Stimulated activated CD8-positive, alpha-beta memory T cell treated with anti-CD3 and anti-CD28 coated beads, Interleukin-2, amount 100 ng/mL, for 1 hour (primary cell): Measurements from ENCODE around the gene BMAL1.

Experiments
- DNase-seq, 2 donors: peaks; one replicate each; pipeline ENCODE4 v3.0.0-alpha.2; 2020; ENCODE audit warnings: low read depth in 2 of 2

The BMAL1 gene

DNA sequence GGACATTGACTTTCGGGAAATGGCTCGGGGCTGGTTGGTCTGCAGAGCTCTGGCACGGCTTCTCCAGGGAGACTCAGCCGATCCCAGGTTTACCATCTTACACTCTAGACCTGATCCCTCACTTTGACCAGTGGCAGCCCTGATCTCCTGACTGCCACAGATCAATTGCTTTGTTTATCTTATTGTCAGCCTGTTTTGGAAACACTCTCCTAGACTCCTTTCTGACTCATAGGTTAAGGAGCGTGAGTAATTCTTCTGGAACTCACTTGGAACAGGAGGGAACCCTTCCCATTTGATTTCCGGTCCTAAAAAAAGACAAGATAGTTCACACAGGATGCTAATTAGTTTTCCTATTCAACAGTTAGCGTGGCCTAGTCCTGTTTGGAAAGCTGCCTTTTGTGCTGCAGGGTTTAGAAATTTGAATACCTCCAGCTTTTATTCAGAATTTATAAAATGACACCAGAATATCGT is 16.0 kb upstream of the BMAL1 start:
- no peak for DNase-seq

DNA sequence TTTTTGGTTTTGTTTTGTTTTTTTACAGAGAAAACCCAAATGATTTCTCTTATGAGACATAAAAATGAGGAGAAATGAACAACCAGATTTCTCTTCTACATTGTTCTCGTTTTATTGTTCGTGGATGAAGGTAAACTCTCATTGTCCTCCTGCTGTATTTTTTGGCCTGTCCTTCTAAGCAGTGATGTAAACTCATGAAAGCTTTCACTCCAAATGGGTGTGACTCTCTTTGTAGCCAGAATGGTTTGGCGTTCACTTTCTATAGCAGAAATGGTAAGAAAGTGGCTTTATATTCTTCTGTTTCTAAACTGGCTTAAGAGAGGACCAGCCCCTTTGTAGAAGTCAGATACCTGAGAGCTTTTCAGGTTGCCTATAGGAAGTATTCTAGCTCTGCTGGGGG is 15.5 kb upstream of the BMAL1 start:
- DNase-seq, result no peak

GRCh38 chr11:13268791-13269190 is 8.8 kb upstream of the BMAL1 start:
- no peak for DNase-seq

DNA sequence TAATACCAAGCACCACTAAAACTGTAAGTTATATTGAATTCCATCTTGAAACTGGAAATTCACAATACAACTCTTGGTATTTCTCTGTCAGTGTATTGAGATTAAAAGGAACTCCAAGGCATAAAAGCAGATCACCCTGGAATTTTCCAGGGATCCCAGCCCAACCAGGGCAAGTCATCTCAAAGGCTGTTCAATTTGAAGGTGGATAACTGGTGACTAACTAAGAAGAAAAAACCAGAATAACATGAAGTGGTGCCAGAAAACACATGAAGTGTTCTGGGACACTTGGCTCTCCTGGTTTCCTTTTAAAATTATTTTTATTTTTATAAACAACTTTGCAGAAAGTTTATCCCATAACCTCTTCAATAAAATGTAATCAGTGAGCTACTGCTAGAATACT is 7.8 kb upstream of the BMAL1 start:
- DNase-seq, result no peak

DNA sequence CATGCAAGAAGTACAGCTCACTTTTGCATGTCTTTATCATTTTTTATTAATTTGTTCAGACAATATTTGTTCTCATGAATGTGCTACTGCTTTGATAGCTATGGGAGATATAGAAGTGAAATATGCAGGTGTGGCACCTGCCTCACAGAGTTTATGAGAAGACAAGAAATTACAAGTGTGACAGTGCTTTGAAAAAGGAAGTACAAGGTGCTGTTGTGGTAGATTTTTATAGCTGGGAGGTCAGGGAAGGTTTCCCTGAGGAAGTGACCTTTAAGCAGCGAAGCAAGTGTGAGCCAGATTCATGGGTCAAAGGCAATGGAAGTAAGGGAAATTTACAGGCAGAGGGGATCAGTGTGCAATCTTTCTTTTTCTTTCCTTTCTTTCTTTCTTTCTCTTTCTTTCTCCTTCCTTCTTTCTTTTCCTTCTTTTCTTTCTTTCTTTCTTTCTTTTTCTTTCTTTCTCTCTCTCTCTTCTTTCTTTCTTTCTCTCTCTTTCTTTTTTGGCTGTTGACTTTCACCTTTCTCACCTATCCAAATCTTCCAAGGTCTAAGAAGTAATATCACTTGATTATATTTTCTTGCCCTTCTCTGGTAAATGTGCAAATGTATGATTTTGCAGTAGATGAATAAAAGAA is 6.4 kb upstream of the BMAL1 start:
- DNase-seq, result no peak

- no peak for DNase-seq
Measured at GRCh38 chr11:13276454-13276831, 1.1 kb upstream of the BMAL1 start.

DNA sequence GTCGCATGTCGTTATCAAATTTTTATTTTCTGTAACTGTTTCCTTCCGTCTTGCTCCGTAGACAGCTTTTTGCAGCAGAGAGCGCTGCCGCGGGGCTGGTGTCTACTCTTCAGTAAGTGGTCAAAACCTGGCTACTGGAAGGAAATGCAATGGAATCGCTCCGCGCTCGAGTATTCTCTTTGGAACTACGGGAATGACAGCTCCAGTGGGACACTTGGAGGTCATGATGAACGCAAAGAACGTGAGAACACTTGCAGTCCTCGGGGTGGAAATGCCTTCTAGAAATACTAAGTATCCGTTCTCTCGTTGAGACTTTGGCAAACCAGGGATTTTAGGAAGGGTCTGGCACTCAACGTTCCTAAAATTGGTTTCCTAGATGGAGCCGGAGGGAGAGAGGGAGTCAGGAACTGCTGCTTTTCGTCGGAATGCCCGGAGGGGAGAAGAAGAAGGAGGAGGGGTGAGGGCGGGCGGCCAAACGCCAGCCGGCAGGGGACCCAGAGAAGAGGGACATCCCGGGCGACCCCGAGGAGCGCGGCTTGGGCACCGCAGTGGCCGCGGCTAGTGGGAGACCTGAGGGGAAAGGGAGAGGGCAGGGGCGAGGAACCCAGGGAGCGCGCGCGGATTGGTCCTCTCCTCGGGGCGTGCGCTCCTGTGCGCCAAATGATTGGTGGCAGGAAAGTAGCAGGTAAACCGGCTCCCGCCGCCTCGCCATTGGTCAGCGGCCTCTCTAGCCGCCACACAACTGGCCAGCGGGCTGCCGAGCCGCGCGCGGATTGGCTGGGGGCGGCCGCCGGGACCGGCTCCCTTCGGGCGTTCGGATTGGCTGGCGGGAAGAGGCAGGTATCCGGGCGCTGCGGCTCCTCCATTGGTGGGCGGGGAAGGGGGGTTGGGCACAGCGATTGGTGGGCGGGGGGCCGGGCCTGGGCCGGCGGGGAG is 490 bp upstream of the BMAL1 start:
- DNase-seq, result peak; percentile 95 to 97

GRCh38 chr11:13278609-13279486 is 1.3 kb downstream of the BMAL1 start:
- no peak for DNase-seq

DNA sequence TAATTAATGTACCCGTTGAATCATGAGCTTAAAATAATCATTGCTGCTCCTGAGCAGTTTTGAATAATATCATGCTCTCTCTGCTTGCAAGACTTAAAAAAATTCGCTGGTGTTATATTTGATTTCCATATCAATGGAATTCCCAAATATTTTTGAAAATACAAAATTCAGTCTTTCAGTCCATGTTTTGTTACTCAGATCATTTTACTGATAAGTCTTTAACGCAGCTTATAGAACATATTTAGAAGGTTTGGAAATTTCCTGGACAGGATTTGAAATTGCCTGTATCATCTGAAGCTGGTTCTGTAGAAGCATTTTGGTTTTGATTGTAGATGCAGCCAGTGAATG is 1.9 kb downstream of the BMAL1 start:
- no peak for DNase-seq

DNA sequence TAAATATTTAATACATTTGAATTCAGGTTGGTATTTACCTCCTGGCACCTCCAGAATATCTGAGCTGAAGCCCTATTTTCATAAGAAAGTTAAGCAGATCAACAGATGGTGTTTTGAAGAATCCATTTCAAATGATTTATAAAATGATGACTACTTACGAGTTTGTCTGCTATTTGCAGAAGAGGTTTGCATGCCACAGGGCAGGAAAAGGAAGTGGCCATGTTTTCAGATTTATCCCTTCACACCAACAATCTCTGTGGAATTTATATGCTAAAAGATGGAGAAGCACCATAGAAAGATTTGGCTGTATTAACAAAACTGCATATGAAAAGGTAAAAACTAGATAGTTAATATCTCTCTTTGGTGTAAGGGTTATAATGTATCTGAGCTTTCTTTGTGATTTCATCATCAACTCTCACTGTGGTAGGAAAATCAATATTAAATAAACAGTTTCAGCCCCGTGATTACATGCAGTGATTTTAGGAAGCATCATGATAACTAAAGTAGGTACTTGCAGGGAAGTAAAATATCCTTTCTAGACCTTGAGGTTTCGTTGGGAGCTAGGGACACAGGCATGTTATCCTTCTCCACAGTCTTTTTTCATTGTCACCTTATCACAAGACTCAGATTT is 2.6 kb downstream of the BMAL1 start:
- no peak for DNase-seq

DNA sequence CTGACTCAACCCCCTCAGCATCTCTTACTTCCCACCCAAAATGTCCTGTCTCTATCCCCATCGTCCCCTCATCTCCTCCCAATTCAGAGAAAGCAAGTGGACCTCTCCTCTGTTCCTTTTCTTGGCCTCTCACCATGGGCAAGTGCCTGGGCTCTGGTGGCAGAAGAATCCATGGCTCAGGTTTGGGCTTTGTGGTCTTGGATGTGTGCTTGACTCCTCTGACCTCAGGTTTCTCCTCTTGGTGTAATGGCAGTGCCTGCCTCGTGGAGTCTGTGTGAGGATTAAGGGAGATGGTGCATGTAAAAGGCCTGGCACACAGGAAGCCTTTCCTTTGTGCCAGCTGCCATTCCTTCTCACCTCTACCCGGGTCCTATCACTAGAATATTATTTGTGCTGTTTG is 3.2 kb downstream of the BMAL1 start:
- no peak for DNase-seq

DNA sequence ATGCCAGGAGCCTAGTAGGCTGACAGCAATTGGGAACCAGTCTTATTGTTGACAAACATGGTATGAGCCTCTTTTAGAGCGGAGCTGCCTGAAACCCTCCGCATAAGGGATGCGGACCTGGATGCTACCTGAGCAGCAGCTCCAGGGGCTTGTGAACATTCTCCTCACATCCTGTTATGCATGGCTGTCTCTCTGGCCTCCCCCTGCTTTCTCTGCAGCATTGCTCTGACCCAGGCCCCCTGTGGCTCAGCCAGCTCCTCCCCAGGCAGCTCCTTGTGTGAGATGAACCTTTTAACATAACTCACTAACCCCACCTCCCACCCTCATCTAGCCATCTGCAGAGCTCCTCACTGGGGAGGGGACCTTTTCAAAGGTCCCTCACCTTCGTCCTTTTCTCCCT is 6.0 kb downstream of the BMAL1 start:
- no peak for DNase-seq

DNA sequence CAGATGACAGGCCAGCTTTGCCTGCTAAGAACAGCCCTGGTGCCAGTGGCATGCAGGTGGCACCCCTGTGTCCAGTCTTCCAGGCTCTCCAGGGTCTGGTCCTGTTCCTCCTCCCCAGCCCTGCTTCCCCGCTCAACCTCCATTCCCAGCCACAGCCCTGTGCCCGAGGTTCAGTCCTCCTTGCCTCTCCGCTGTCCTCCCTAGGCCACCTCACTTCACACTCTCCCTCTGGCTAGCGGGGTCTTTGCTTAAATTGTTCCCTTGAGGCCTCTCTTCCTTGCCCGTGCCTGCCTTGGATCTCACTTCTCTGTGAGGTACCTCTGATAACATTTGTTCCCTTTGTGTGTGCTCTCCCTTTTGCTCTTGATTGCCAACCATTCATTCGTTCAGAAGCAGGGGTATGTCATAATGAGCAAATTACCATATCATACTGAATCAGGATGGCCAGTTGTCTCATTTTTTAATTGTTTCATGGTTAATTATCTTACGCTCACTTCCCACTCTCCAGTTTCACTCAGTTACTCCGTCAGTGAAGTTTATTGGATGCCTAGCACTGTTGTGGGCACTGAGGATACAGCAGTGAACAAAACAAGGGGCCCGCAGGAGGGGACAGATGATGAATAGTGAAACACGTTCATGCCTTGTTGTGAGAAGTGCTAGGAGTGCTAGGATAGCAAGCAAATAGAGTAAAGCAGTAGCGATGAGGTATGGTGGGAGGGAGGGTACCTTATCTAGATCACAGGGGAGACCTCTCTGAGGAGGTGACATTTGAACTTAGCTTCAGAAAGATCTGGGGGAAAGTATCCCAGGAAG is 7.4 kb downstream of the BMAL1 start:
- no peak for DNase-seq

GRCh38 chr11:13286279-13286821 is 8.8 kb downstream of the BMAL1 start:
- DNase-seq, result no peak

GRCh38 chr11:13287036-13287435 is 9.4 kb downstream of the BMAL1 start:
- no peak for DNase-seq

DNA sequence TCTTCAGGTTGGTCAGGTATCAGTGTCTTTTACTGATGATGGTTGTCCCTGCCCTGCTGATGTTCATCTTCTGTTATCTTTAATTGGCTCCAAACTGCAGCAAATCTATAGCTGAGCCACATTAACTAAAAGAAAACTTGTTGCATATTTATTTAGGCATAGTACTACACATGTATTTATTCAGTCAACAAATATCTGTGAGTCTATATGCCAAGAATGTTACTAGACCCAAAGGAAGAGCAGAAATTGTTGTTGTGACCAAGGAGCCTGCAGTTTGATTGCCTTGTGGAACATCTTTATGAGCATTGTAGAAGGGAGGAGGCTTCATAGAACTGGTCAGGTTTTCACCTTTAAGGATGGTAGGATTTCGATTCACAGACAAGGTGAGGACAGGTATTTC is 10.1 kb downstream of the BMAL1 start:
- no peak for DNase-seq

DNA sequence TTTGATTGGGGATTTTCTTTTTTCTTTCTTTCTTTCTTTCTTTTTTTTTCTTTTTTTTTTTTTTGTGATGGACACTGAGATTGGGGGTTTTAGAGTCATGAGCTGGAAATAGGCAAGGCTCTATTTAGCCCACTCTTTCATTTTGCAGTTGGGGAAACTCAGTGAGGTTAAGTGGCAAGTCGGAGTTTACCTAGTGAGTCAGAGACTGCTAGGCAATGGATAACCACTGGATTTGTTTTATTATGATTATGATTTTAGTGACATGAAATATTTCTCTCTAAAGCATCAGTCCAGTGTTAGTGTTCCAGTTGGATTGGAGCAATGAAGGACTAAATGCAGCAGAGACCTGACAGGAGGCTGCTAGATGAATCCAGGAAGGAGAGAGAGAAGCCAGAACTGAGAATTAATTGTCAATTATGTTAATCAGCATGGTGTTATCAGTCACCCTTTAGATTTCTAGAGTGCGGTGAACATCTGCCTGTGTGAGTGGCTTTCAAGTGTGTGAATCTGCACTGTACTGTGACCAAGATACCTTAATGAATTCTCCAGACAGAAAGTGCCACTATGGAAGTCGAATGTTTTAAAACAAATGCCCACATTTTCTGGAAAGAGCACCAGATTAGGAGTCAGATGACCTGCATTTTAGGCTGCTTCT is 10.9 kb downstream of the BMAL1 start:
- no peak for DNase-seq

DNA sequence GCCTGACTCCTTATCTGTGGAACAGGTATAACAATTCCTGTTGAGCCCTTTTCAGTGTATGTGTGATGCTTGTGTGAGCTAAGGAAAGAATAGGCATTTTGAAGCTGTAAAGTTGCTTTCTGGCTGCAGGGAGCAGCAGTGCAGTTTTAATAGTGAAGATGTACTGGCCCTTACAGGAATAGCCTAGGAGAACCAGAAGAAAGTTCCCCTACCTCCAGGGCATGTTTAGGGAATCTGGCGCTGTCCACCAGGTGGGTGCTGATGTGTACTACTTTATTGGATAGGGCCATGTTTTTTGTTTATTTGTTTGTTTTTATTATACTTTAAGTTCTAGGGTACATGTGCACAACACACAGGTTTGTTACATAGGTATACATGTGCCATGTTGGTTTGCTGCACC is 11.5 kb downstream of the BMAL1 start:
- DNase-seq, result no peak

DNA sequence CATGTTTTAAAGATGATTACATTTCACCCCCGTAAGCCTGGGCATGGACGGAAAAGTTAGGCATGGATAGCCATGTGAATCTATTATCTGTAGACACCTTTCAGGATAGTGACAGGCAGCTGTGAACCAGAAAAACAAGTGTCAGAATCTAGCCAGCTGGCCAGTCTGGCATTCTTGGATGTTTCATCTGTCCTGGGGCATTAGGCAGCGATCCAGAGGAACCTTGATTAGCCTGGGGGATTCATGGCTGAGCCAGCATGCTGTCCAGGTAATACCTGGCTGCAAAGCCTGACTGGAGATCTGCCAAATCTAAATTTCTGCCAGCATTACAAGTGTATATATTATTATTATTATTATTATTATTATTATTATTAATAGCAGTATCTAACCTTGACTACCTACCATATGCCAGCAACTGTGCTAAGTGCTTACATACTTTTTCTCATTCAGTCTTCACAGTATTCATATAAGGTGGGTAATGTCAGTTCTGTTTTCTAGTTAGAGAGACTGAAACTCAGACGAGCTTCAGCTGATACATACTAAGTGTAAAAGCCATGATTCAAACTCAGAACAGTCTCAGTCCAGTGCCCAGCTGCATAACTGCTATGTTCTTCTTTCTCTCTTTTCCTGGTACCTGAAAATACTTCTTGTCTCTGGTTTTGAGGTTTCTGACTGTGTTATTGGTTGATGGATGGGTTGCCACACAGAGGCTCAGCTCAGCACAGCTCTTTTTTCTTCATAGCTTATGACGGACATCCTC is 12.8 kb downstream of the BMAL1 start:
- DNase-seq, result no peak
